Kidney epithelial cell (primary cell): ENCODE data around the gene KCNQ4. TPM values are rescaled to one million over a fixed set of nuclear protein-coding genes. Genes with fewer than 3 reads are reported as not detected.

Experiments used
- DNase-seq: peaks from one replicate; pipeline ENCODE4 v3.0.0-alpha.2; 2010; ENCODE audit warnings: low read depth
- H3K27me3 ChIP-seq: 2 replicates; pipeline ENCODE4 v1.6.0; 2011; ENCODE audit warnings: low read length; ENCODE audit not compliant: control insufficient read depth, insufficient read depth
- H3K36me3 ChIP-seq: 2 replicates; pipeline ENCODE4 v1.5.1; 2011; ENCODE audit warnings: low read length; ENCODE audit not compliant: control insufficient read depth, insufficient read depth
- H3K4me3 ChIP-seq: 2 replicates; pipeline ENCODE4 v1.5.1; 2011; ENCODE audit warnings: low read depth, mild to moderate bottlenecking, control low read depth, low read length
- total RNA-seq: library from RNA; depleted of rRNA; stranded (reverse); fragments of >200 nt; gene quantifications from 2 replicates; pipeline ENCODE4 v1.2.3, GENCODE V29; 2015
- TF ChIP-seq, protein P1 (sequence below): IDR thresholded peaks from 2 replicates; pipeline ENCODE4 v1.5.1; 2011; ENCODE audit warnings: mild to moderate bottlenecking, moderate library complexity, low read length, control low read depth, inconsistent platforms; ENCODE audit not compliant: insufficient read depth, poor library complexity, severe bottlenecking

KCNQ4 gene
- total RNA-seq, 1 donor from 2014 or later: 2.8 TPM

- TF ChIP-seq, protein P1, sequence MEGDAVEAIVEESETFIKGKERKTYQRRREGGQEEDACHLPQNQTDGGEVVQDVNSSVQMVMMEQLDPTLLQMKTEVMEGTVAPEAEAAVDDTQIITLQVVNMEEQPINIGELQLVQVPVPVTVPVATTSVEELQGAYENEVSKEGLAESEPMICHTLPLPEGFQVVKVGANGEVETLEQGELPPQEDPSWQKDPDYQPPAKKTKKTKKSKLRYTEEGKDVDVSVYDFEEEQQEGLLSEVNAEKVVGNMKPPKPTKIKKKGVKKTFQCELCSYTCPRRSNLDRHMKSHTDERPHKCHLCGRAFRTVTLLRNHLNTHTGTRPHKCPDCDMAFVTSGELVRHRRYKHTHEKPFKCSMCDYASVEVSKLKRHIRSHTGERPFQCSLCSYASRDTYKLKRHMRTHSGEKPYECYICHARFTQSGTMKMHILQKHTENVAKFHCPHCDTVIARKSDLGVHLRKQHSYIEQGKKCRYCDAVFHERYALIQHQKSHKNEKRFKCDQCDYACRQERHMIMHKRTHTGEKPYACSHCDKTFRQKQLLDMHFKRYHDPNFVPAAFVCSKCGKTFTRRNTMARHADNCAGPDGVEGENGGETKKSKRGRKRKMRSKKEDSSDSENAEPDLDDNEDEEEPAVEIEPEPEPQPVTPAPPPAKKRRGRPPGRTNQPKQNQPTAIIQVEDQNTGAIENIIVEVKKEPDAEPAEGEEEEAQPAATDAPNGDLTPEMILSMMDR: no peak
- no peak overlapping the region for H3K4me3 ChIP-seq
- no peak for DNase-seq
- no peaks in the 10 kb centered on the region for H3K36me3 ChIP-seq
- no peaks in the 10 kb centered on the region for H3K27me3 ChIP-seq
Measured at GRCh38 chr1:40824591-40825434, 41.2 kb downstream of the KCNQ4 start.

- Histone ChIP-seq H3K4me3 (no peak overlapping the region), H3K27me3 (no peaks in the 10 kb centered on the region), H3K36me3 (no peaks in the 10 kb centered on the region)
- no peak for DNase-seq
- TF ChIP-seq, protein P1: no peak
Measured at GRCh38 chr1:40825435-40825788, 41.8 kb downstream of the KCNQ4 start.

- DNase-seq: no peak
- Histone ChIP-seq H3K4me3 (no peak overlapping the region), H3K27me3 (no peaks in the 10 kb centered on the region), H3K36me3 (no peaks in the 10 kb centered on the region)
- TF ChIP-seq, protein P1: no peak
Measured at GRCh38 chr1:40825996-40826395, 42.4 kb downstream of the KCNQ4 start.

- no peak for DNase-seq
Measured at GRCh38 chr1:40829631-40830245, 46.2 kb downstream of the KCNQ4 start.

DNA sequence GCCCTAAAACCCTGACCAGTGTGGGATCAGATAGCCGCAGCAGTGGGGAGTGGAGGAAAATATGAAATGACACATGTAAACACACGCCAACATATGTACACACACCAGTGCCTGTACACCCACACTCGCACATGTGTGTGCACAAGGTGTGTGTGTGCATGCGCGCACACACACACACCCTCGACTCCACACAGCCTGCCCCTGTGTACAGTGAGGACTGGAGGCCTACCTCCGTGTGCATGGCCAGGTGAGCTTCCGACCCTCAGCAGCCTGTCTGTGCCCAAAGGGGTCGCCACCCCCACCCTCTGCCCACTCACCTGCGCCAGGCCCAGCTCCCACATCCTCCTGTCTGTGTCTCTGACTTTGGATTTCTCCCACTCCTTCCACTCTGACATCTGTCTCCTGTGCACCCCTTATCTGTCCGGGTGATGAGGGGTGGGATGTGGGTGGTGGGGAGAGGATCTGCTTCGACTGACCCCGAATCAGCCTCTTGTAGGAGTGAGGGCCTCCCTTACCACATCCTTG, 46.9 kb downstream of the KCNQ4 start:
- DNase-seq: no peak
- H3K4me3 ChIP-seq: no peak overlapping the region
- TF ChIP-seq, protein P1: no peak
- no peaks in the 10 kb centered on the region for H3K27me3 ChIP-seq
- H3K36me3 ChIP-seq: no peaks in the 10 kb centered on the region

More at GRCh38 chr1:40829631-40830245, 46.2 kb downstream of the KCNQ4 start:
- no peak overlapping the region for H3K4me3 ChIP-seq
- TF ChIP-seq, protein P1: no peak
- no peaks in the 10 kb centered on the region for H3K27me3 ChIP-seq
- no peaks in the 10 kb centered on the region for H3K36me3 ChIP-seq
